Osteoblast (primary cell): ENCODE data around the gene SIRT3. TPM values are rescaled to one million over a fixed set of nuclear protein-coding genes. Genes with fewer than 3 reads are reported as not detected.

ENCODE experiments used
- DNase-seq: peaks from one replicate; pipeline ENCODE4 v3.0.0; 2011; ENCODE audit warnings: low spot score, mixed read lengths; ENCODE audit not compliant: insufficient read length; ENCODE audit errors: missing footprints
- H2AFZ ChIP-seq: 2 replicates; pipeline ENCODE4 v1.6.0; 2011; ENCODE audit warnings: mild to moderate bottlenecking, low read length
- H3K27ac ChIP-seq: 2 replicates; pipeline ENCODE4 v1.5.1; 2011; ENCODE audit warnings: mild to moderate bottlenecking, low read depth, low read length, moderate library complexity
- H3K27me3 ChIP-seq: 2 replicates; pipeline ENCODE4 v1.6.0; 2012; ENCODE audit warnings: mild to moderate bottlenecking, control low read depth, inconsistent platforms, low read length, moderate library complexity; ENCODE audit not compliant: insufficient read depth
- H3K36me3 ChIP-seq: 2 replicates; pipeline ENCODE4 v1.5.1; 2011; ENCODE audit warnings: mild to moderate bottlenecking, low read length, control low read depth, moderate library complexity; ENCODE audit not compliant: insufficient read depth
- H3K4me1 ChIP-seq: 2 replicates; pipeline ENCODE4 v1.5.1; 2011; ENCODE audit warnings: mild to moderate bottlenecking, low read length, control low read depth, moderate library complexity; ENCODE audit not compliant: insufficient read depth
- H3K4me2 ChIP-seq: 2 replicates; pipeline ENCODE4 v1.6.0; 2011; ENCODE audit warnings: mild to moderate bottlenecking, low read length; ENCODE audit not compliant: insufficient read depth
- H3K4me3 ChIP-seq: fragments of 200-600 bp; sonication (generic); 3 replicates; pipeline ENCODE4 v1.5.1; 2012; ENCODE audit warnings: mild to moderate bottlenecking, low read length, inconsistent platforms; ENCODE audit not compliant: insufficient read depth
- H3K79me2 ChIP-seq: 2 replicates; pipeline ENCODE4 v1.6.0; 2012; ENCODE audit warnings: mild to moderate bottlenecking, low read length, control low read depth, inconsistent platforms; ENCODE audit not compliant: insufficient read depth
- H3K9me3 ChIP-seq: 2 replicates; pipeline ENCODE4 v1.5.1; 2011; ENCODE audit warnings: low read depth, low read length, control low read depth
- H4K20me1 ChIP-seq: 2 replicates; pipeline ENCODE4 v1.6.0; 2012; ENCODE audit warnings: mild to moderate bottlenecking, low read length, control low read depth; ENCODE audit not compliant: insufficient read depth
- total RNA-seq: library from RNA; depleted of rRNA; stranded (reverse); fragments of >200 nt; gene quantifications from 2 replicates; pipeline ENCODE4 v1.2.3, GENCODE V29; 2012
- TF ChIP-seq, protein P1 (sequence below): IDR thresholded peaks from 2 replicates; pipeline ENCODE4 v1.5.1; 2011; ENCODE audit warnings: mild to moderate bottlenecking, low read depth, low read length, moderate library complexity; ENCODE audit errors: extremely low read depth

Gene SIRT3
- total RNA-seq, 1 donor: 11.2 TPM

DNA sequence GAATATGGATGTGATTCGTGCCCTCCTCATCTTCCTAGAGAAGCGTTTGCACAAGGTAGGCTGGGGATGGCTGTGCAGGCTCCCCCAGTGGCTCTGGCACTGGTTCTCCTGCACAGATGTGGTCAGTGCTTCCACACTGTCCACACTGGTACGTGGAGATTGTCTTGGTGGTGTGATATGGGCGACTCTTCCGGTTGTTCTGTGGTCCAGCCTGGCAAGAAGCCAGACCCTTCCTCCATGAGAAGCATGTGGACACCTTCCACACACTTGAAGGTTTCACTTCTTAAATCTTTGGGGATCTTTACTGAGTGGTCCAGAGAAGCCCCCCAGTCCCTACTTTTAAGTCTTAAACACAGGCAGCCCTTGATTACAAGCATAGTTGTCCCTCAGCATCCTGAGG lies 24.8 kb downstream of the SIRT3 start:
- no peak overlapping the region for H3K4me3 ChIP-seq
- H3K27me3 ChIP-seq: no peaks in the 10 kb centered on the region
- H2AFZ ChIP-seq: no peak overlapping the region
- H3K4me2 ChIP-seq: peak overlapping the region; percentile 90
- peak overlapping the region; percentile 90 for H3K27ac ChIP-seq
- peaks cover 23% of the 10 kb centered on the region for H3K4me1 ChIP-seq
- TF ChIP-seq, protein P1, sequence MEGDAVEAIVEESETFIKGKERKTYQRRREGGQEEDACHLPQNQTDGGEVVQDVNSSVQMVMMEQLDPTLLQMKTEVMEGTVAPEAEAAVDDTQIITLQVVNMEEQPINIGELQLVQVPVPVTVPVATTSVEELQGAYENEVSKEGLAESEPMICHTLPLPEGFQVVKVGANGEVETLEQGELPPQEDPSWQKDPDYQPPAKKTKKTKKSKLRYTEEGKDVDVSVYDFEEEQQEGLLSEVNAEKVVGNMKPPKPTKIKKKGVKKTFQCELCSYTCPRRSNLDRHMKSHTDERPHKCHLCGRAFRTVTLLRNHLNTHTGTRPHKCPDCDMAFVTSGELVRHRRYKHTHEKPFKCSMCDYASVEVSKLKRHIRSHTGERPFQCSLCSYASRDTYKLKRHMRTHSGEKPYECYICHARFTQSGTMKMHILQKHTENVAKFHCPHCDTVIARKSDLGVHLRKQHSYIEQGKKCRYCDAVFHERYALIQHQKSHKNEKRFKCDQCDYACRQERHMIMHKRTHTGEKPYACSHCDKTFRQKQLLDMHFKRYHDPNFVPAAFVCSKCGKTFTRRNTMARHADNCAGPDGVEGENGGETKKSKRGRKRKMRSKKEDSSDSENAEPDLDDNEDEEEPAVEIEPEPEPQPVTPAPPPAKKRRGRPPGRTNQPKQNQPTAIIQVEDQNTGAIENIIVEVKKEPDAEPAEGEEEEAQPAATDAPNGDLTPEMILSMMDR: no peak
- peak; percentile 14 for DNase-seq
- H3K36me3 ChIP-seq: peaks cover 59% of the 10 kb centered on the region
- no peaks in the 10 kb centered on the region for H3K9me3 ChIP-seq
- peaks cover 52% of the 10 kb centered on the region for H4K20me1 ChIP-seq
- H3K79me2 ChIP-seq: peaks cover 62% of the 10 kb centered on the region

GRCh38 chr11:210803-211180 lies 25.4 kb downstream of the SIRT3 start:
- H3K9me3 ChIP-seq: no peaks in the 10 kb centered on the region
- no peaks in the 10 kb centered on the region for H3K27me3 ChIP-seq
- H3K4me1 ChIP-seq: peaks cover 28% of the 10 kb centered on the region
- peak overlapping the region; percentile 90 for H3K27ac ChIP-seq
- peaks cover 67% of the 10 kb centered on the region for H3K79me2 ChIP-seq
- H3K36me3 ChIP-seq: peaks cover 60% of the 10 kb centered on the region
- TF ChIP-seq, protein P1: no peak
- peak overlapping the region; percentile 90 for H3K4me2 ChIP-seq
- DNase-seq: no peak
- peaks cover 57% of the 10 kb centered on the region for H4K20me1 ChIP-seq
- H3K4me3 ChIP-seq: peak overlapping the region; percentile 99
- H2AFZ ChIP-seq: no peak overlapping the region

DNA sequence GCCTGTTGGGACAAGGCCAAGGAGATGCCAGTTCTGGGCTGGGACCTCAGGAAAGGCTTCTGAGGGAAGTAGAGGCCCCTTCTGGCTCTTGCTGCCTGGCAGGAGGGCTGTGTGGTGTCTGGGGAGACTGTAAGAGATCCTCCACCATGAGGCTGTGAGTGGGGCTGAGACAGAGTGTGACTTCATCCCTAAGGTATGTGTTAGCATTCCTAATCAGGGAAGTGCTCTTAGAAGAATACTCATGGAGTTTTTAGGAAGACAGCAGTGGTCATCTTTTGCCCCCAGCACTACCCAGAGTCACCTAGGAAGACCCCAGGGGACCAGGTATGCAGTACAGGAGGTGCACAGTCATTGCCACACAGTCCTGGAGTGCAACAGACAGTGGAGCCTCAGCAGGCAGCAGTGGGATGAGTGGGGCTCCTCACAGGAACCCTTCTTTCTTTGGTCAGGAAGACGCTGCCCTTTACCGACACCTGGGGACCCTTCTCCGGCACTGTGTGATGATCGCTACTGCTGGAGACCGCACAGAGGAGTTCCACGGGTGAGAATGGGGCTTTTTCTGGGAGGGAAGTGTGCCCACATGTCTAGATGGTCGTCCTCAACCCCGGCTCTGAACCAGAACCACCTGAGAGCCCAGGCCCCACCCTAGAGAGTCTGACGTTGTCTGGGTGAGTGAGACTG lies 25.9 kb downstream of the SIRT3 start:
- H3K4me2 ChIP-seq: peak overlapping the region; percentile 90
- peaks cover 33% of the 10 kb centered on the region for H3K4me1 ChIP-seq
- peak overlapping the region; percentile 99 for H3K4me3 ChIP-seq
- H4K20me1 ChIP-seq: peaks cover 62% of the 10 kb centered on the region
- peaks cover 63% of the 10 kb centered on the region for H3K36me3 ChIP-seq
- peaks cover 73% of the 10 kb centered on the region for H3K79me2 ChIP-seq
- peak; percentile 98 for DNase-seq
- H3K27ac ChIP-seq: peak overlapping the region; percentile 90
- H3K27me3 ChIP-seq: no peaks in the 10 kb centered on the region
- no peaks in the 10 kb centered on the region for H3K9me3 ChIP-seq
- no peak overlapping the region for H2AFZ ChIP-seq
- TF ChIP-seq, protein P1: no peak

- Histone ChIP-seq H3K4me2 (peak overlapping the region; percentile 90), H3K4me3 (peak overlapping the region; percentile 99), H3K79me2 (peaks cover 80% of the 10 kb centered on the region), H4K20me1 (peaks cover 69% of the 10 kb centered on the region), H3K4me1 (peaks cover 33% of the 10 kb centered on the region), H2AFZ (peak overlapping the region; percentile 22), H3K27me3 (no peaks in the 10 kb centered on the region), H3K36me3 (peaks cover 62% of the 10 kb centered on the region), H3K27ac (peak overlapping the region; percentile 90), H3K9me3 (no peaks in the 10 kb centered on the region)
- TF ChIP-seq, protein P1: no peak
- DNase-seq: peak; percentile 95
Observed at GRCh38 chr11:209275-210121, 26.6 kb downstream of the SIRT3 start.
